Measurements from ENCODE around the gene ITGAE.

Gene ITGAE

GRCh38 chr17:3667366-3668278 is 133.4 kb downstream of the ITGAE start:
- Histone ChIP-seq H2BK12ac (ENCODE audit: low read length in 2 of 2) (peak overlapping the region; percentile 14 to 94), H3K9ac (ENCODE audit: low read length) (peak overlapping the region; percentile 99), H2AK5ac (ENCODE audit: low read length, severe bottlenecking) (peak overlapping the region; percentile 84), H3K23ac (ENCODE audit: low read length in 2 of 2) (peak overlapping the region in 1 of 2 experiments; percentile 98), H2BK15ac (ENCODE audit: low read depth, poor library complexity, severe bottlenecking) (peak overlapping the region; percentile 86), H2BK120ac (ENCODE audit: low read depth, low read length) (peak overlapping the region; percentile 75), H3K4ac (ENCODE audit: low read depth in 1 of 2, low read length in 2 of 2) (peak overlapping the region; percentile 84 to 98), H3K4me1 (ENCODE audit: control insufficient read depth, insufficient read depth, low read depth, low read length) (peaks cover 30% of the 10 kb centered on the region), H2BK5ac (ENCODE audit: low read depth, low read length, poor library complexity, severe bottlenecking) (peak overlapping the region; percentile 100), H3K27me3 (ENCODE audit: control insufficient read depth in 1 of 2, insufficient read depth in 1 of 2, low read length in 2 of 2) (no peaks in the 10 kb centered on the region), H3K36me3 (ENCODE audit: control insufficient read depth in 1 of 2, insufficient read depth in 2 of 2, low read depth in 1 of 2, low read length in 2 of 2) (peaks cover 38% of the 10 kb centered on the region in 2 experiments), H2AFZ (ENCODE audit: low read depth, low read length) (peak overlapping the region; percentile 90), H4K8ac (ENCODE audit: low read length) (peak overlapping the region; percentile 99), H3K9me3 (ENCODE audit: control insufficient read depth, low read length) (no peaks in the 10 kb centered on the region), H3K79me1 (replicated peaks; ENCODE audit: low read length, poor library complexity, severe bottlenecking) (peaks cover 21% of the 10 kb centered on the region), H3K4me3 (ENCODE audit: insufficient read depth in 1 of 2, low read depth in 1 of 2, low read length in 2 of 2) (peak overlapping the region; percentile 83 to 97), H3K4me2 (ENCODE audit: low read length, poor library complexity, severe bottlenecking) (peak overlapping the region; percentile 74), H3K14ac (ENCODE audit: low read length in 2 of 2) (peak overlapping the region; percentile 98), H3K27ac (ENCODE audit: low read length, poor library complexity, severe bottlenecking) (peak overlapping the region; percentile 99), H4K91ac (ENCODE audit: low read length) (peak overlapping the region; percentile 98), H3K18ac (ENCODE audit: low read depth in 1 of 2, low read length in 2 of 2) (peak overlapping the region; percentile 98 to 99)
- 3% methylated on average over 39 of the region's 39 CpGs for WGBS
- peak; percentile 96 for DNase-seq

DNA sequence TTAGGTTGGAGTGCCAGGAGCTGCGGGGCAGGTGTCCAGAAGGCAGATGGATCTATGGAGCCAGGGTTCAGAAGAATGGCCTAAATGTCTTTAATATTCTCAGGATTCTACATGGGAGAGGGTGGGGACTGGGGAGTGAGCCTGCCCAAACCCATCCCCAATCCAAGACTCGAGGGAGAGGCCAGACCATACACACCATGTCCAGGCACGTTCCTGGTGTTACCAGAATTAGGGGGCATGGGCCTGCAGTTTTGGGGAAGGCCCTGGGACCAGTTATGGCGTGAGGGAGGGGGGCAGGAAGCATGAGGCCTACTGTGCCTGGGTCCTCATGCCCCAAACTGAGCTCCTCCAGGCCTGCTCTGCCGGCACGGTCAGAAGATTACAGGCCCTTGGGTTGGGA is 134.5 kb downstream of the ITGAE start:
- 93% methylated on average over 6 of the region's 6 CpGs for WGBS
- Histone ChIP-seq H3K4ac (ENCODE audit: low read depth in 1 of 2, low read length in 2 of 2) (peak overlapping the region; percentile 15 to 89), H3K23ac (ENCODE audit: low read length in 2 of 2) (peak overlapping the region in 1 of 2 experiments; percentile 42), H2BK5ac (ENCODE audit: low read depth, low read length, poor library complexity, severe bottlenecking) (peak overlapping the region; percentile 10), H3K14ac (ENCODE audit: low read length in 2 of 2) (peak overlapping the region in 1 of 2 experiments; percentile 79), H3K9ac (ENCODE audit: low read length) (peak overlapping the region; percentile 99), H4K91ac (ENCODE audit: low read length) (no peak overlapping the region), H2AK5ac (ENCODE audit: low read length, severe bottlenecking) (peak overlapping the region; percentile 97), H3K27me3 (ENCODE audit: control insufficient read depth in 1 of 2, insufficient read depth in 1 of 2, low read length in 2 of 2) (no peaks in the 10 kb centered on the region), H4K8ac (ENCODE audit: low read length) (peak overlapping the region; percentile 8), H3K27ac (ENCODE audit: low read length, poor library complexity, severe bottlenecking) (peak overlapping the region; percentile 28), H3K4me3 (ENCODE audit: insufficient read depth in 1 of 2, low read depth in 1 of 2, low read length in 2 of 2) (peak overlapping the region in 1 of 2 experiments; percentile 97), H3K4me2 (ENCODE audit: low read length, poor library complexity, severe bottlenecking) (peak overlapping the region; percentile 63), H2AFZ (ENCODE audit: low read depth, low read length) (no peak overlapping the region), H3K9me3 (ENCODE audit: control insufficient read depth, low read length) (no peaks in the 10 kb centered on the region), H3K36me3 (ENCODE audit: control insufficient read depth in 1 of 2, insufficient read depth in 2 of 2, low read depth in 1 of 2, low read length in 2 of 2) (peaks cover 46 to 47% of the 10 kb centered on the region in 2 experiments), H2BK15ac (ENCODE audit: low read depth, poor library complexity, severe bottlenecking) (no peak overlapping the region), H2BK12ac (ENCODE audit: low read length in 2 of 2) (peak overlapping the region; percentile 65 to 69), H3K4me1 (ENCODE audit: control insufficient read depth, insufficient read depth, low read depth, low read length) (peaks cover 33% of the 10 kb centered on the region), H3K18ac (ENCODE audit: low read depth in 1 of 2, low read length in 2 of 2) (peak overlapping the region in 1 of 2 experiments; percentile 25), H3K79me1 (replicated peaks; ENCODE audit: low read length, poor library complexity, severe bottlenecking) (peaks cover 19% of the 10 kb centered on the region), H2BK120ac (ENCODE audit: low read depth, low read length) (no peak overlapping the region)
- no peak for DNase-seq

GRCh38 chr17:3665834-3666233 is 135.2 kb downstream of the ITGAE start:
- Histone ChIP-seq H3K79me1 (replicated peaks; ENCODE audit: low read length, poor library complexity, severe bottlenecking) (peaks cover 19% of the 10 kb centered on the region), H3K4ac (ENCODE audit: low read depth in 1 of 2, low read length in 2 of 2) (no peak overlapping the region), H2BK120ac (ENCODE audit: low read depth, low read length) (no peak overlapping the region), H3K27ac (ENCODE audit: low read length, poor library complexity, severe bottlenecking) (no peak overlapping the region), H2BK5ac (ENCODE audit: low read depth, low read length, poor library complexity, severe bottlenecking) (no peak overlapping the region), H2AFZ (ENCODE audit: low read depth, low read length) (no peak overlapping the region), H4K91ac (ENCODE audit: low read length) (no peak overlapping the region), H3K23ac (ENCODE audit: low read length in 2 of 2) (no peak overlapping the region), H3K4me2 (ENCODE audit: low read length, poor library complexity, severe bottlenecking) (no peak overlapping the region), H2BK12ac (ENCODE audit: low read length in 2 of 2) (no peak overlapping the region), H4K8ac (ENCODE audit: low read length) (no peak overlapping the region), H3K4me3 (ENCODE audit: insufficient read depth in 1 of 2, low read depth in 1 of 2, low read length in 2 of 2) (peak overlapping the region in 1 of 2 experiments; percentile 97), H3K27me3 (ENCODE audit: control insufficient read depth in 1 of 2, insufficient read depth in 1 of 2, low read length in 2 of 2) (no peaks in the 10 kb centered on the region), H3K18ac (ENCODE audit: low read depth in 1 of 2, low read length in 2 of 2) (no peak overlapping the region), H3K4me1 (ENCODE audit: control insufficient read depth, insufficient read depth, low read depth, low read length) (peaks cover 36% of the 10 kb centered on the region), H3K14ac (ENCODE audit: low read length in 2 of 2) (no peak overlapping the region), H3K9ac (ENCODE audit: low read length) (peak overlapping the region; percentile 99), H2BK15ac (ENCODE audit: low read depth, poor library complexity, severe bottlenecking) (no peak overlapping the region), H3K36me3 (ENCODE audit: control insufficient read depth in 1 of 2, insufficient read depth in 2 of 2, low read depth in 1 of 2, low read length in 2 of 2) (peaks cover 53% of the 10 kb centered on the region in 2 experiments), H3K9me3 (ENCODE audit: control insufficient read depth, low read length) (no peaks in the 10 kb centered on the region), H2AK5ac (ENCODE audit: low read length, severe bottlenecking) (peak overlapping the region; percentile 5)
- DNase-seq: no peak
- WGBS: over 99% methylated on average over 5 of the region's 5 CpGs

Measured in mesenchymal stem cell (in vitro differentiated cells and primary cell).